Measurements from ENCODE around the gene KCNQ1.

KCNQ1 gene

DNA sequence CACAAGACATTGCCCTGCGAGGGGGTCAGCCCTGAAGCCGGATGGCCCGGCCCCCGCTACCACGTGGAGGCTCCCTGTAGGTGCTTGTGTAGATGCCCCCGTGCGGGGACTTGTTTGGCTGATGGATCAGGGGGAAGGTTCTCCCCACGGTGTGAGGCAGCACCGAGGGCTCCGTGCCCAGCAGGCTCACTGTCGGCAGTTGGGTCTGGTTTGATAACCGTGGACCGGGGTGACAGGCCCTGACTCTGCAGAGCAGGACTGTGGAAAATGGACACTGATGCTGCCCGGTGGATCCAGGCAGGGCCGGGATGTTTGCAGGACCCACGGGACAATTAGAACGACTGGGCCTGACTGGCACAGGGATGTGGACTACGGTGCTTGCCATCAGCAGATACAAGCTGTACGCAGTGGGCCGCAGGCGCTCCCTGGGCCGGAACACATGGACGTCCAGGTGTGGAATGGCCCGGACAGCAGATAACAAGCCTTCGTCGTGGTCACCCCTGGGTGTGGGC is 19.0 kb downstream of the KCNQ1 start:
- TF ChIP-seq, protein P1, sequence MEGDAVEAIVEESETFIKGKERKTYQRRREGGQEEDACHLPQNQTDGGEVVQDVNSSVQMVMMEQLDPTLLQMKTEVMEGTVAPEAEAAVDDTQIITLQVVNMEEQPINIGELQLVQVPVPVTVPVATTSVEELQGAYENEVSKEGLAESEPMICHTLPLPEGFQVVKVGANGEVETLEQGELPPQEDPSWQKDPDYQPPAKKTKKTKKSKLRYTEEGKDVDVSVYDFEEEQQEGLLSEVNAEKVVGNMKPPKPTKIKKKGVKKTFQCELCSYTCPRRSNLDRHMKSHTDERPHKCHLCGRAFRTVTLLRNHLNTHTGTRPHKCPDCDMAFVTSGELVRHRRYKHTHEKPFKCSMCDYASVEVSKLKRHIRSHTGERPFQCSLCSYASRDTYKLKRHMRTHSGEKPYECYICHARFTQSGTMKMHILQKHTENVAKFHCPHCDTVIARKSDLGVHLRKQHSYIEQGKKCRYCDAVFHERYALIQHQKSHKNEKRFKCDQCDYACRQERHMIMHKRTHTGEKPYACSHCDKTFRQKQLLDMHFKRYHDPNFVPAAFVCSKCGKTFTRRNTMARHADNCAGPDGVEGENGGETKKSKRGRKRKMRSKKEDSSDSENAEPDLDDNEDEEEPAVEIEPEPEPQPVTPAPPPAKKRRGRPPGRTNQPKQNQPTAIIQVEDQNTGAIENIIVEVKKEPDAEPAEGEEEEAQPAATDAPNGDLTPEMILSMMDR (IDR thresholded peaks at IDR 0.05; ENCODE audit: low read length): no peak
- no peak for TF ChIP-seq EZH2 (IDR thresholded peaks at IDR 0.05; ENCODE audit: borderline replicate concordance, low read length)
- no peaks in the 10 kb centered on the region for H3F3A ChIP-seq (ENCODE audit: insufficient read depth, low read length)
- H3K4me3 ChIP-seq (ENCODE audit: low read depth, low read length, poor library complexity, severe bottlenecking): no peak overlapping the region
- H3K4me2 ChIP-seq (ENCODE audit: low read length): no peak overlapping the region
- H2AFZ ChIP-seq (ENCODE audit: low read length): no peak overlapping the region
- H3K27ac ChIP-seq (ENCODE audit: low read depth, low read length, poor library complexity, severe bottlenecking): no peak overlapping the region
- H3K79me2 ChIP-seq (ENCODE audit: insufficient read depth, low read length): no peaks in the 10 kb centered on the region
- no peaks in the 10 kb centered on the region for H3K9me2 ChIP-seq (ENCODE audit: low read depth, low read length)
- H4K20me1 ChIP-seq (ENCODE audit: insufficient read depth, low read length): no peaks in the 10 kb centered on the region
- H3K9me3 ChIP-seq (ENCODE audit: low read length): no peaks in the 10 kb centered on the region
- no peaks in the 10 kb centered on the region for H3K4me1 ChIP-seq (ENCODE audit: insufficient read depth, low read length, severe bottlenecking)
- no peak overlapping the region for H3K9ac ChIP-seq (ENCODE audit: low read length)
- no peaks in the 10 kb centered on the region for H3K36me3 ChIP-seq (ENCODE audit: insufficient read depth, low read length)
- H3K27me3 ChIP-seq (ENCODE audit: insufficient read depth, low read length): 0 out of 2 replicates have a peak, but pooled peaks cover 3% of the 10 kb centered on the region

DNA sequence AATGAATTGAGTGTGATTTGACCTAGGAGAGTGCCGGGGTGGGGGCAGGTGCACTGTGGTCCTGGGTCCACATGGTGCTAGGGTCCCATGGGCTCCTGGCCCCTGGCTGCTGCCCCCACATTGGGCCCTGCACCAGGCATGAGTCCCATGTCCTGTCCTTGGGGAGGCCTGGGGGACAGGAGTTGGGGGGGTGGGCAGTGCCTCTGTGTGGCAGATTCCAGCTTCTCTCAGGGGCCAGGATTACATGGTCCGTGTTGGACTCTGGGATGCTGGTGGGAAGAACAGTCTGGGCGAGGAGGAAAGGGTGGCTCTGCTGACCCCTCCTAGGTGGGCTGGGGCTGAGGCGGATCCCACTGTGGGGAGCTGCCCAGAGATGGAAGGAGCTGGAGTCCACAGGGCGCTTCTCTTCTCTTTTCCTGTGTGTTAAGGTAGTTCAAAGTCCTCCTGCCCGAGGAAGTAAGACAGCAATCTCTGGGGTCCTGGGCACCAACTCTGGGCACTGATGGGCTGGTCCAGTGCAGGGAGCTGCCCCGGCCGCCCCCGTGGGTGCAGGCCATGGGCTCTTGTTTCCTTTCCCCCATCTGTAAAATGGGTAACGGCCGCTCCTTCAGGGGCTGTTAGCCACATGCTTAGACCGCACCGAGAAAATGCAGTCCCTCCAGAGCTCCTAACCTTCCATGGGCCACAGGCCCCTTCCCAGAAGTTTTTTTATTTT is 19.8 kb downstream of the KCNQ1 start:
- H3K4me2 ChIP-seq (ENCODE audit: low read length): no peak overlapping the region

DNA sequence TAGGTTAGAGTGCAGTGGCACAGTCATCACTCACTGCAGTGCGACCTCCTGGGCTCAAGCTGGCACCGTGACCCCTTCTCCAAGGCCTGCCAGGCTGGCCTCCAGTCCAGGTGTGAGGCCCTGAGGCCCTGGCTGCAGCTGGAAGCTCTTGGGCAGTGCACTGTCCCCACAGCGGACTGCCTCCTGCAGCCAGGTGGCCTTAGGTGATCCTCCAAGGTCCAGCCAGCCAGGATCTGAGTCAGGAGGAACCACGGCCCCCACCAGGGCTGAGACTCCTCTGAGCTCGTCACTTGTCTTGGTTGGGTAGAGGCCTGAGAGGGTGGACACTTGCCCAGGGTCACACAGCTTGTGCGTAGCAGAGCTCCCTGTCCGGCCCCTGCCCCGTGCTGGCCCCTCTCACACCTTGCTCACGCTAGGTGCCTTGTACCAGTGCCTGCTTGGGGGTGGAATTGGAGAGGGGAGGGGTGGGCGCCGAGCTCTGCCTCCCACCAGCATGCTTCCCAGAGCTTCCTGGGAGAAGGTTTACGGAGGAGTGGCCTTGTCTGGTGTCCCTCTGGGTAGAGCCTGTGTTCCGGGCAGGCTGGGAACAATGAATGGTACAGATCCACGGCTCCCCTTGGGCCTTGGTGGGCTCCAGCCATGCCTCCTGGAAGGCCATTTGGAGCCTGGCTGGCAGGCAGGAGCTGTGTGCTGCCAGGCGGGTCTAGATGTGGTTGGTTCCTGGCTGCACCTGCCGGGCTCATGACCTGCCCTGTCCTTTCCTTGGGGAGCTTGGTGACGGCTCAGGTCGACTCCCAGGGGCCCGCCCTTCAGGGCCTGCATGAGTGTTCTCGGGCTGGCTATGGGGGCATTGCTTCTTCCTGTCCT is 20.6 kb downstream of the KCNQ1 start:
- no peaks in the 10 kb centered on the region for H3K4me1 ChIP-seq (ENCODE audit: insufficient read depth, low read length, severe bottlenecking)
- H3K9ac ChIP-seq (ENCODE audit: low read length): no peak overlapping the region
- no peaks in the 10 kb centered on the region for H3K79me2 ChIP-seq (ENCODE audit: insufficient read depth, low read length)
- no peaks in the 10 kb centered on the region for H3K9me2 ChIP-seq (ENCODE audit: low read depth, low read length)
- no peaks in the 10 kb centered on the region for H3F3A ChIP-seq (ENCODE audit: insufficient read depth, low read length)
- H2AFZ ChIP-seq (ENCODE audit: low read length): no peak overlapping the region
- H4K20me1 ChIP-seq (ENCODE audit: insufficient read depth, low read length): no peaks in the 10 kb centered on the region
- H3K4me2 ChIP-seq (ENCODE audit: low read length): no peak overlapping the region
- H3K27ac ChIP-seq (ENCODE audit: low read depth, low read length, poor library complexity, severe bottlenecking): no peak overlapping the region
- H3K36me3 ChIP-seq (ENCODE audit: insufficient read depth, low read length): no peaks in the 10 kb centered on the region
- H3K27me3 ChIP-seq (ENCODE audit: insufficient read depth, low read length): no peaks in the 10 kb centered on the region
- TF ChIP-seq, protein P1 (IDR thresholded peaks at IDR 0.05; ENCODE audit: low read length): no peak
- no peak for TF ChIP-seq EZH2 (IDR thresholded peaks at IDR 0.05; ENCODE audit: borderline replicate concordance, low read length)
- no peak overlapping the region for H3K4me3 ChIP-seq (ENCODE audit: low read depth, low read length, poor library complexity, severe bottlenecking)
- no peaks in the 10 kb centered on the region for H3K9me3 ChIP-seq (ENCODE audit: low read length)

More for the DNA sequence above, 19.8 kb downstream of the KCNQ1 start:
- Histone ChIP-seq H3K9me2 (ENCODE audit: low read depth, low read length) (no peaks in the 10 kb centered on the region), H3K36me3 (ENCODE audit: insufficient read depth, low read length) (no peaks in the 10 kb centered on the region), H3K9me3 (ENCODE audit: low read length) (no peaks in the 10 kb centered on the region), H3K79me2 (ENCODE audit: insufficient read depth, low read length) (no peaks in the 10 kb centered on the region), H3K27ac (ENCODE audit: low read depth, low read length, poor library complexity, severe bottlenecking) (no peak overlapping the region), H3K4me3 (ENCODE audit: low read depth, low read length, poor library complexity, severe bottlenecking) (no peak overlapping the region), H3K9ac (ENCODE audit: low read length) (no peak overlapping the region), H3K4me1 (ENCODE audit: insufficient read depth, low read length, severe bottlenecking) (no peaks in the 10 kb centered on the region), H2AFZ (ENCODE audit: low read length) (no peak overlapping the region), H3K27me3 (ENCODE audit: insufficient read depth, low read length) (no peaks in the 10 kb centered on the region), H4K20me1 (ENCODE audit: insufficient read depth, low read length) (no peaks in the 10 kb centered on the region), H3F3A (ENCODE audit: insufficient read depth, low read length) (no peaks in the 10 kb centered on the region)
- no peak for TF ChIP-seq EZH2 (IDR thresholded peaks at IDR 0.05; ENCODE audit: borderline replicate concordance, low read length)
- TF ChIP-seq, protein P1 (IDR thresholded peaks at IDR 0.05; ENCODE audit: low read length): no peak
